UCSD-AML1 (cell line): ENCODE data around the gene SDS.

Experiments
- DNase-seq: peaks from one replicate; lab custom pipeline; 2025; ENCODE audit not compliant: unreplicated experiment; lab: John Stamatoyannopoulos, UW

Gene SDS

GRCh38 chr12:113384778-113385177, 18.9 kb downstream of the SDS start:
- no peak for DNase-seq

GRCh38 chr12:113382206-113382605, 21.5 kb downstream of the SDS start:
- DNase-seq, result no peak

- DNase-seq, result no peak
Measured at GRCh38 chr12:113381220-113381619, 22.5 kb downstream of the SDS start.

- no peak for DNase-seq
Measured at GRCh38 chr12:113378291-113378690, 25.4 kb downstream of the SDS start.

- no peak for DNase-seq
Measured at GRCh38 chr12:113374823-113375428, 28.8 kb downstream of the SDS start.

GRCh38 chr12:113373969-113374368, 29.7 kb downstream of the SDS start:
- no peak for DNase-seq

GRCh38 chr12:113373440-113373839, 30.2 kb downstream of the SDS start:
- DNase-seq, result no peak

GRCh38 chr12:113372371-113372770, 31.3 kb downstream of the SDS start:
- no peak for DNase-seq

GRCh38 chr12:113371808-113372207, 31.9 kb downstream of the SDS start:
- no peak for DNase-seq

GRCh38 chr12:113370923-113371682, 32.6 kb downstream of the SDS start:
- DNase-seq, result no peak

- no peak for DNase-seq
Measured at GRCh38 chr12:113369391-113369985, 34.2 kb downstream of the SDS start.

- DNase-seq, result no peak
Measured at GRCh38 chr12:113368331-113368730, 35.4 kb downstream of the SDS start.

- no peak for DNase-seq
Measured at GRCh38 chr12:113366827-113367226, 36.9 kb downstream of the SDS start.

GRCh38 chr12:113365639-113366395, 37.9 kb downstream of the SDS start:
- DNase-seq, result no peak

- DNase-seq, result no peak
Measured at GRCh38 chr12:113364698-113365097, 39.0 kb downstream of the SDS start.

- DNase-seq, result no peak
Measured at GRCh38 chr12:113361574-113362370, 41.9 kb downstream of the SDS start.

- no peak for DNase-seq
Measured at GRCh38 chr12:113359939-113360748, 43.5 kb downstream of the SDS start.

- no peak for DNase-seq
Measured at GRCh38 chr12:113359133-113359938, 44.4 kb downstream of the SDS start.
